GM18858 (cell line): Measurements from ENCODE around the gene TNS1.

Experiments
- ATAC-seq: cut with Tn5 transposase; IDR thresholded peaks from one replicate; pipeline ENCODE4 v1.9.1; 2021; ENCODE audit not compliant: unreplicated experiment

TNS1 gene

DNA sequence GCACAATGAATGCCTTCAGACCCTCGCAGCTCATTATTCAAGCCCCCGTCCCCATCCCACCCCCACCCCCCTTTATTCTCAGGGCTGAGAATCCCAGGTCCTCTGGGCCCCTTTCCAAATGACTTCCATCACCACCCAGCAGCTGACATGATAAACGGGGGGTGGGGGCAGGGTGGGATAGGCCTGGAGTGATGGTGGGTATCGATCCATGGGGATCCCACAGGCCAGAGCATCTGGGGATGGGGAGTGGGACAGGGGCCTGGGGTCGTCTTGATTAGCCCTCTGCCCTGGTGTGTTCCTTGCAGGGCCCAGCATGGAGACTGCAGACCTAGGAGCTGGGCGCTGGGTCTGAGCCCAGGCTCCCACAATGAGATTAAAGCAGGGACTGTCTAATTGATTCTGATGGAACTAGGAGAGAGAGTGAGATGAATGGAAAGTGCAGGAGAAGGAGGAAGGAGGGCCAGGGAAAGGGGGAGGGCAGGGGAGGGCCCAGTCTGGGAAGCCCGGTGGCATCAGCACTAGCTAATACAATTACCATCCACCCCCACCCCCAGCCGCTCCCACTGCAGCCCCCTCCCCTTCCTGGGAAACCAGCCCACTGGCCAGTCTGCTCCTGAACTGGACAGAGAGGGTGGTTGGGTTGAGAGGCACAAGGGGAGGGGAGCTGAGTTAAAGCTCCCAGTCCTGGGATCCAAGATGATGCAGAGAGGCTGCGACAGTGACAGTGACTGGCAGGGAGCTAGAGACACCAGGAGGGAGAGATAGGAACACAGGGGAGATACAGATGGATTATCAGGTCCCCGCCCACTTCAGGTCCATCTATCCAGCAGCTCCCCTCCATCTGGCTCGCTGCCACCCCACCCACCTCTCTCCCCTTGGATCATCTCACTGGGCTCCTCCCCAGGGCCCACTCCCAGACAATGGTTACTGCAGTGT is 13.1 kb upstream of the TNS1 start:
- ATAC-seq = no peak

- no peak for ATAC-seq
Measured at GRCh38 chr2:218014706-218015585, 12.2 kb upstream of the TNS1 start.

GRCh38 chr2:218013289-218013688 is 10.5 kb upstream of the TNS1 start:
- no peak for ATAC-seq

DNA sequence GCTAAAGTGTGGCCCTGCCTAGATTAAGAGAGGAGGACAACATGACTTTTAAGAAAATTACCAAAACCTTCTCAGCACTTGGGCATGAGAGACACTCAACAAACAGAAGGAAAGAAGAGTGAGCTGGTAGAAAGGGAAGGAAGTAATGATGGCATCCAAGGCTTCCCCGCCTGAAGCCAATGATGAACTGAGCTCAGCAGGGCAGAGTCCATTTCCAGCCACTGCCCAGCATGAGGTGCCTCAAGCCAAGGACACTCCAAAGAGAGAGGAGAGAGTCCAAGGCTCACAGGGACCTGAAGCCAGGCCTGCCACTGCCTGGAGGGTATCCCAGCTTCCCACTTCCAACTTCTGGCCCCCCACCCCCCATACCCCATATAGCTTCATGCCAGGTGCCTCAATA is 9.5 kb upstream of the TNS1 start:
- ATAC-seq = no peak

- ATAC-seq = no peak
Measured at GRCh38 chr2:218011653-218012040, 8.9 kb upstream of the TNS1 start.

GRCh38 chr2:218010984-218011652 is 8.3 kb upstream of the TNS1 start:
- no peak for ATAC-seq

DNA sequence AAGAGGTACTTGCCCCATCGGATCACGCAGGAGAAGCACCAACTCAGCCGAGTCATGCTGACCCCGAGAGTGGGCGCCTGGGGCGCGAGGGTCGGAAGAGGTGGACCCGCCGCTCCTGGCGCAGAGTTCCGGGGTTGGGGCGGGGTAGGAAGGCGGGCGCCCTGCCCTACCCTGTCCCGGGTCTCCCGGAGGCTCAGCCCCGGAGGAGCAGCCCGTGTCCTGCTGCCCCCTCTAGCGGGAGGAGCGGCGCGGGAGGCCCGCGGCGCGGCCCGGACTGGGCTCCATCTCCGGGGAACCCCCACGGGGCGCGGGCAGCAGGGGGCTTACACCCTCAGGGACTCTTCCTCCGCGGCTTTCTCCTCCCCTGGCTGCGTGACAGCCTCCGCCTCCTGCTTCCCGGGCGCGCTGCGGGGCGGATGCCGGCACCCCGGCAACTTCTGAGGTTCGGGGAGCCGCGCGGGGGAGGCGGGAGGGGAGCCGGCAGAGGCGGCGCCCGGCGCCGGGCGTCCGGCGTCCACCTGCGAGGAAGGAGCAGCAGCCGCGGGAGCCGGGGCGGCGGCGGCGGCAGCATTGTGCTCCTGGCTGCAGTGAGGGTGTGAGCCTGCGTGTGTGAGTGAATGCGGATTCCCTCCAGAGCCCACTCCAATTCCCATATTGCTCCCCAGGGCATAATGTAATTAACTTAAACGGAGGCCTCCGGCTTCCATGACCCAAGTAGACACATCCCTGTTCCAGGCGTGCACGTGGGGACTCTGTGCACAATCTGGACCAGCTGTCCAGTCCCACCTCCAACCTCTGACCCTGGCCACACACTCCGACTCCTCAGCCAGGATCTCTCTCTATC is 7.6 kb upstream of the TNS1 start:
- no peak for ATAC-seq

GRCh38 chr2:218009765-218010139 is 7.0 kb upstream of the TNS1 start:
- no peak for ATAC-seq

DNA sequence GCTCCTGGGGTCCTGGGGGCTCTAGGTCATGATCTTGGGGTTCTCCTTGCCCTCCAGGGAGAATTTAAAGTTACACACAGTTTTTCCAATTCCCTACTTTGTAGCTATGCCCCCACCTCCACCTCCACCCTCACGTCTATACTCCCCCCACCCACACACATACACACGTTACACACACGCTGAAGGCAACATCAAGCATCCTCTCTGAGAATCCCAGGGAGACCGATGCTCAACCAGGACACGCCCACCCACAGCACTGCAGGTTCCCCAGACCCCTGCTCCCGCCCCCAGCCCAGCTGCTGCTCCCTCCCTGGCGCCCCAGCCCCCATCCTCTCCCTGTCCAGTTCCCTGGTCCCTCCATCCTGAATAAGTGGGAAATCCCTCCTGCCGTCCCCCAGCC is 6.4 kb upstream of the TNS1 start:
- no peak for ATAC-seq

GRCh38 chr2:218008060-218009040 is 5.6 kb upstream of the TNS1 start:
- ATAC-seq = no peak

- no peak for ATAC-seq
Measured at GRCh38 chr2:218006741-218007140, 3.9 kb upstream of the TNS1 start.

- no peak for ATAC-seq
Measured at GRCh38 chr2:218005486-218005885, 2.7 kb upstream of the TNS1 start.

- ATAC-seq = no peak
Measured at GRCh38 chr2:218005028-218005427, 2.2 kb upstream of the TNS1 start.

DNA sequence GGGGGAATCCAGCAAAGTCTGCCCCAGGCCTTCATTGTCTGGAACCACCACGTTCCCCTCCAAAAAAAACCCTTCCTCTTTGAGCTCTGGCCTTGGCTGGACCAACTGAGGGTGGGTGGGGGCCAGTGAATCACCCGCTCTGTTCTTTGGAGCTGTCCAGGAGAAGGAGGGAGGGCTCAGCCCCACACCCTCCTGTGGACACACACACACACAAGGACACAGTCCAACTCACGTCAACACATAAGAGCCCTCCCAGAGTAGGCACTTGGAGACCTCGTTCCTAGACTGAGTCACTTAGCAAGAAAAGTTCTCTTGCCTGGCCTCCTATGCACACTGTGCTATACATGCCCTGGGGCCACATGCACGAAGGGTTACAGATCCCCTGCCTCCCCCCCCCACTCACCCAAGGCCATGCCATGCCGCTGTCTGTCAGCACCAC is 1.2 kb upstream of the TNS1 start:
- no peak for ATAC-seq

- ATAC-seq = no peak
Measured at GRCh38 chr2:218003281-218003944, 618 bp upstream of the TNS1 start.

DNA sequence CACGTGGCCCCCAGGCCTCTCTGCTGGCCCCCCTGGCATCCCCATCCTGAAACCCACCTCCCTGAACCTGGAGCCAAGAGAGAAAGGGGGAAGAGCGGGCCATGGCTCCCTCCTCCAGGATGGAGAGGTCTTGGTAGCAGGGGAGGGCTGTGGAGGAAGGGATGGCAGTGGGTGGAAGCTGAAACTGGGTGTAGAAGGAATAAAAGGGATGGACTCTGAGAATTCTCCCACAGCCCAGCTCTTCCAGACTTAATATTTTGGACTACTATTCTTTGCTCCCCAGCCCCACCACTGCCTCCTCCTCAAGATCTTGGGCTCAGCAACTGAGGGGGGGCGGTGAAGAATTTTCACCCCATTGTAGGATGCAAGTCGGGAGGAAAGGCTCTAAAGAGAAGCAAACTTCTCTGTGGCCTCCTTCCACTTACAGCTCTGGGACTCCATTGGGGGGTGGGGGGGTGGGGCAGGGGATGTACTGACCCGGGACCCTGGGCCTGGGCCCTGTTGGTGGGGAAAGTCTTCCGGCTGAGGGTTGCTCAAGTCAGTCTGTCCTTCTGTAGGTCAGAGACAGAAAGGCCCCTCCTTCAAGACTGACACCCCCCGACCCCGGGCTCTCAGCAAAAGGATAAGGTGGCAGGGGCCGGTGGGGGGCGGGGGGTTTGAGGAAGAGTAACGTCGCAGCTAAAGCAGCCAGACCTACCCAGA is 501 bp downstream of the TNS1 start:
- ATAC-seq = no peak

GRCh38 chr2:218001629-218002028 is 1.2 kb downstream of the TNS1 start:
- no peak for ATAC-seq

DNA sequence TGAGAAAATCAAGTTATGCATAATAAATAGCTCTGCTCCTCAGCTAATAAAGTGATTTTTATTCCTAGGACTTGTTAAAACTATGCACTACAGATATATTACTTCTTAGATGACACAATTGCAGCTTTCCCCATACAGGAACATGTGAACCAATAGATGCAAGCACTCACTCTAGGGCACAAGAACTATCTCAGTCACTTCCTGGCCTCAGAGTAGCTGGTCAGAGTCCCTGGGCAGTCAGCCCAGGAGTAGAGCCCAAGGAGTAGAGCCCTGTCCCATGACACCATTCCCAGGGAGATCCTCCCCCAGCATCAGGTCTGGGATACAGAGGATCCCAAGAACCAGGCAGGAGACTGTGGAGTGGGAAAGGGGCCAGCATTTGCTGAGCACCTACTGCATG is 2.7 kb downstream of the TNS1 start:
- no peak for ATAC-seq
